Stimulated activated memory B cell treated with anti-CD40 and anti-IgM and Interleukin-4, amounts not matched to agents 10 μg/mL and 1 μg/mL and 100 μg/mL, for 72 hours (primary cell): ENCODE measurements around the gene PRKCD.

Experiments used
- ATAC-seq: fragments of 150-1000 bp; cut with Tn5 transposase; 2 replicates; pipeline ENCODE4 v1.10.0; 2021
- H3K27ac Mint-ChIP-seq: one replicate; pipeline ENCODE4 v1.8.0; 2022; ENCODE audit warnings: mild to moderate bottlenecking, mixed read lengths
- H3K27me3 Mint-ChIP-seq: one replicate; pipeline ENCODE4 v1.8.0; 2022; ENCODE audit warnings: mixed read lengths
- H3K36me3 Mint-ChIP-seq: one replicate; pipeline ENCODE4 v1.8.0; 2022; ENCODE audit warnings: mixed read lengths
- H3K4me1 Mint-ChIP-seq: one replicate; pipeline ENCODE4 v1.8.0; 2022; ENCODE audit warnings: mixed read lengths
- H3K4me3 Mint-ChIP-seq: one replicate; pipeline ENCODE4 v1.8.0; 2022; ENCODE audit warnings: mild to moderate bottlenecking, moderate library complexity, mixed read lengths
- H3K9me3 Mint-ChIP-seq: one replicate; pipeline ENCODE4 v1.8.0; 2022; ENCODE audit warnings: mixed read lengths

The PRKCD gene

GRCh38 chr3:53160660-53161449 lies at the start of gene PRKCD:
PRKCD (plus strand) TSS chr3:53161209; CDS start chr3:53178423, 17,214 bp downstream.
- no peaks in the 10 kb centered on the region for H3K9me3 Mint-ChIP-seq
- ATAC-seq = peak; percentile 79
- peaks cover 5% of the 10 kb centered on the region for H3K36me3 Mint-ChIP-seq
- peaks cover 17% of the 10 kb centered on the region for H3K27me3 Mint-ChIP-seq
- peak within 1 kb of the TSS; percentile 94 for H3K4me3 Mint-ChIP-seq
- H3K4me1 Mint-ChIP-seq = peaks cover 61% of the 10 kb centered on the region
- H3K27ac Mint-ChIP-seq = peak within 1 kb of the TSS; percentile 78

GRCh38 chr3:53111822-53112221 lies 49.2 kb upstream of the PRKCD start:
- H3K4me3 Mint-ChIP-seq = no peak overlapping the region
- H3K36me3 Mint-ChIP-seq = peaks cover 29% of the 10 kb centered on the region
- no peaks in the 10 kb centered on the region for H3K9me3 Mint-ChIP-seq
- no peak overlapping the region for H3K27ac Mint-ChIP-seq
- no peaks in the 10 kb centered on the region for H3K4me1 Mint-ChIP-seq
- no peaks in the 10 kb centered on the region for H3K27me3 Mint-ChIP-seq
- ATAC-seq = no peak

- peaks cover 28% of the 10 kb centered on the region for H3K36me3 Mint-ChIP-seq
- no peaks in the 10 kb centered on the region for H3K9me3 Mint-ChIP-seq
- no peak for ATAC-seq
- no peak overlapping the region for H3K4me3 Mint-ChIP-seq
- H3K27ac Mint-ChIP-seq = no peak overlapping the region
- H3K27me3 Mint-ChIP-seq = no peaks in the 10 kb centered on the region
- H3K4me1 Mint-ChIP-seq = no peaks in the 10 kb centered on the region
Observed at GRCh38 chr3:53113293-53114010, 47.6 kb upstream of the PRKCD start.

- Mint-ChIP-seq H3K4me3 (no peak overlapping the region), H3K27ac (no peak overlapping the region), H3K9me3 (no peaks in the 10 kb centered on the region), H3K27me3 (no peaks in the 10 kb centered on the region), H3K4me1 (no peaks in the 10 kb centered on the region), H3K36me3 (peaks cover 24% of the 10 kb centered on the region)
- ATAC-seq = peak; percentile 86
Observed at GRCh38 chr3:53114011-53114400, 47.0 kb upstream of the PRKCD start.

GRCh38 chr3:53114412-53115074 lies 46.5 kb upstream of the PRKCD start:
- Mint-ChIP-seq H3K27ac (no peak overlapping the region), H3K4me1 (no peaks in the 10 kb centered on the region), H3K9me3 (no peaks in the 10 kb centered on the region), H3K36me3 (peaks cover 21% of the 10 kb centered on the region), H3K4me3 (no peak overlapping the region), H3K27me3 (no peaks in the 10 kb centered on the region)
- no peak for ATAC-seq

GRCh38 chr3:53116956-53117355 lies 44.1 kb upstream of the PRKCD start:
- Mint-ChIP-seq H3K27ac (no peak overlapping the region), H3K4me3 (no peak overlapping the region), H3K27me3 (no peaks in the 10 kb centered on the region)

GRCh38 chr3:53120336-53120735 lies 40.7 kb upstream of the PRKCD start:
- no peaks in the 10 kb centered on the region for H3K9me3 Mint-ChIP-seq
- H3K27me3 Mint-ChIP-seq = no peaks in the 10 kb centered on the region
- no peaks in the 10 kb centered on the region for H3K4me1 Mint-ChIP-seq
- peaks cover 50% of the 10 kb centered on the region for H3K36me3 Mint-ChIP-seq
- no peak for ATAC-seq
- no peak overlapping the region for H3K27ac Mint-ChIP-seq
- H3K4me3 Mint-ChIP-seq = no peak overlapping the region

More at GRCh38 chr3:53116956-53117355, 44.1 kb upstream of the PRKCD start:
- no peaks in the 10 kb centered on the region for H3K9me3 Mint-ChIP-seq
- peaks cover 19% of the 10 kb centered on the region for H3K36me3 Mint-ChIP-seq
- no peaks in the 10 kb centered on the region for H3K4me1 Mint-ChIP-seq
- no peak for ATAC-seq

DNA sequence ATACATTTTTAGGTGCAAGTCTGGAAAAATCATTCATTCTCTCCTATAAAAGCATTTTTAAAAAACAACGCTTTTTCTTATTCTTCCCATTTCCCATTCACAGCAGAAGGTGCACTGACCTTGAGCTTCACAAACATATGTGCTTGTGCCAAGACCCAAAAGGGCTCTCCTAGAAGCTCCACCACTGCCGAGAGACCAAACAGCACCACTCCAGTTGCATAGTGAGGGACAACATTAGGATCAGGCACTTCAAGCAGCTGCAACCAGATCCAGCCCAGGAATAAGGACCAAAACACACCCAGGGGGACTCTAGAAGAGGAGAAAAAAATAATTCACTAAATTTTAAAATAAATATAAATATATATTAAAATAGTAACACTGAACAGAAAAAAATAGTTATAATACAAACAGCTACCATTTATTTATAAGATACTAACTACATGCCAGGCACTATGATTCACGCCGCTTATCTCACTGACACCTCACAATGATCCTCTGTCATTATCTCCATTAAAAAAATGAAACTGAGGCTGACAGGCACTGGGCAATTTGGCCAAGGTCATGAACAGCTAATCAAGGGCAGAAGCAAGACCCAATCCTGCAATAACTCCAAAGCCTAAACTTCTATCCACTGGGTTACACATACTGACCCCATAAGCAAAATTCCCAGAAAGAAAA lies 38.6 kb upstream of the PRKCD start:
- H3K27ac Mint-ChIP-seq = no peak overlapping the region

GRCh38 chr3:53122933-53123305 lies 38.1 kb upstream of the PRKCD start:
- ATAC-seq = no peak
- Mint-ChIP-seq H3K9me3 (no peaks in the 10 kb centered on the region), H3K4me3 (no peak overlapping the region), H3K27ac (no peak overlapping the region), H3K4me1 (peaks cover 6% of the 10 kb centered on the region), H3K36me3 (peaks cover 51% of the 10 kb centered on the region), H3K27me3 (no peaks in the 10 kb centered on the region)

More for the DNA sequence above, 38.6 kb upstream of the PRKCD start:
- H3K4me1 Mint-ChIP-seq = peaks cover 6% of the 10 kb centered on the region
- H3K4me3 Mint-ChIP-seq = no peak overlapping the region
- no peaks in the 10 kb centered on the region for H3K9me3 Mint-ChIP-seq
- H3K27me3 Mint-ChIP-seq = no peaks in the 10 kb centered on the region
- H3K36me3 Mint-ChIP-seq = peaks cover 53% of the 10 kb centered on the region
- no peak for ATAC-seq

DNA sequence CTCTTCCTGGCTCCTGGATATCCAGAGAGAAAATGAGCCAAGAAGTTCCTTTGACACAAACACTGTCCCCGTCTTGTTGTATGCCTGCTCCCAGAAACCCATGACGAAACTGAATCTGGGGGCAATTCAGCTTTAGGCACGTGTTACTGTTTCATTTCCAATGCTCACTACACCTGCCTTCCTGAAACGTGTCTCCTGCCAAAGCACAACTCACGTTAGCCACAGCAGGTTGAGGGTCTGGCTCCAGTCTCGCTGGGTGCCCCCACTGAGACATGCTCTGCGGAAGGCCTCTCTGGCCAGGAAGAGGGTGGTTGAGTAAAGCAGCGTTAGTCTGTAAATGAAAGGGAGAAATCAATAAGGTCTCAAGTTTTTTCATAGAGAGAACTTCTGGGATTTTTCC lies 37.5 kb upstream of the PRKCD start:
- peaks cover 45% of the 10 kb centered on the region for H3K36me3 Mint-ChIP-seq
- no peak overlapping the region for H3K27ac Mint-ChIP-seq
- no peaks in the 10 kb centered on the region for H3K9me3 Mint-ChIP-seq
- no peaks in the 10 kb centered on the region for H3K27me3 Mint-ChIP-seq
- no peak overlapping the region for H3K4me3 Mint-ChIP-seq
- peaks cover 6% of the 10 kb centered on the region for H3K4me1 Mint-ChIP-seq
- ATAC-seq = no peak

DNA sequence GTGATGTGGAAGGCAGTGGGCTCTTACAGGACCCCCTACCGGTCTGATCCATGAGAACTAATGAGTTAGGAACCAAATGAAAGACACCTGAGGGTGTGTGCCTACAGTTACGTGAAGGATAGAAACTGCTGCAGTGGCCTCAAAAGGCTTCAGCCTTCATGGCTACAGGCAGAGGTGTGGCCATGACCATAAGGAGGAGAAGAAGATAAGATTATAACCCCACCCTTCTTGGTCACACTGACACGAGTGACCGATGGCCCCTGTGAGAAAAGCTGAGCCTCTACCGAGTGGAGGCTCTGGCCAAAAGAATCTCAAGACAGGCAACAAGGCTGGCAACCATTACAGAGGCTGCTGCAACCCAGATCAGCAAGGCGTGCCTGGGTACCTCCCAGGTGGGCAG lies 37.1 kb upstream of the PRKCD start:
- peaks cover 44% of the 10 kb centered on the region for H3K36me3 Mint-ChIP-seq
- no peaks in the 10 kb centered on the region for H3K9me3 Mint-ChIP-seq
- ATAC-seq = no peak

DNA sequence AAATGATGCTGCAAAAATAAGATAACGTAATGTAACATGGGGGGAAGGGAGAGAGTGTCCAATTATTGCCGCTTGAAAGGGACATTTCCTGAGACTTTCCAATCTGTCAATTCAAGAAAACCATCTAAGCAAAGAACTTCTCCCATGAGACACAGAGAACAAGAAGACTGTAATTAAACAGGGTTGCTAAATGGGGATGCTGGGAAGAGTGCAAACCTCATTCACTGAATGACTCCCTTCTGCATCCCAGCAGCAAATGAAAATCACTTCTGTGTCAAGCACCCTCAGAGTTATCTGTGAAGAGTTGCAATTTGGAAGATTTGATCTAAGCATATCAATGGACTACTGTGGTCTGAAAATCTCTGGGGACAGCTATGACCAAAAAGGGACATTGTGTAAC lies 34.4 kb upstream of the PRKCD start:
- H3K4me1 Mint-ChIP-seq = peaks cover 27% of the 10 kb centered on the region
- H3K9me3 Mint-ChIP-seq = no peaks in the 10 kb centered on the region
- H3K4me3 Mint-ChIP-seq = no peak overlapping the region
- H3K27ac Mint-ChIP-seq = peak overlapping the region; percentile 17
- peaks cover 34% of the 10 kb centered on the region for H3K36me3 Mint-ChIP-seq
- no peaks in the 10 kb centered on the region for H3K27me3 Mint-ChIP-seq
- no peak for ATAC-seq

More for the DNA sequence above, 37.1 kb upstream of the PRKCD start:
- Mint-ChIP-seq H3K27ac (no peak overlapping the region), H3K4me1 (peaks cover 10% of the 10 kb centered on the region), H3K4me3 (no peak overlapping the region), H3K27me3 (no peaks in the 10 kb centered on the region)

- peaks cover 12% of the 10 kb centered on the region for H3K36me3 Mint-ChIP-seq
- no peaks in the 10 kb centered on the region for H3K27me3 Mint-ChIP-seq
- H3K4me1 Mint-ChIP-seq = peaks cover 27% of the 10 kb centered on the region
- H3K4me3 Mint-ChIP-seq = peak overlapping the region; percentile 92
- H3K27ac Mint-ChIP-seq = peak overlapping the region; percentile 99
- H3K9me3 Mint-ChIP-seq = no peaks in the 10 kb centered on the region
- ATAC-seq = no peak
Observed at GRCh38 chr3:53129344-53129743, 31.7 kb upstream of the PRKCD start.

GRCh38 chr3:53130179-53131061 lies 30.6 kb upstream of the PRKCD start, which contains the start of gene RFT1:
RFT1 (minus strand) TSS chr3:53130435; CDS start chr3:53130400, 35 bp downstream.
- Mint-ChIP-seq H3K9me3 (no peaks in the 10 kb centered on the region), H3K27ac (peak within 1 kb of the TSS; percentile 99), H3K4me3 (peak within 1 kb of the TSS; percentile 92), H3K27me3 (no peaks in the 10 kb centered on the region), H3K36me3 (peaks cover 2% of the 10 kb centered on the region), H3K4me1 (peaks cover 36% of the 10 kb centered on the region)
- peak; percentile 96 for ATAC-seq
